H1 (cell line): ENCODE measurements around the gene CDCA3.

Experiments
- CEBPB ChIP-seq: IDR thresholded peaks from 2 replicates; pipeline ENCODE4 v1.6.1; 2012; ENCODE audit warnings: low read depth, low read length
- HDAC6 ChIP-seq: IDR thresholded peaks from one replicate; pipeline ENCODE4 v1.7.1; 2012; ENCODE audit warnings: low read depth, mild to moderate bottlenecking, inconsistent platforms, low read length, moderate library complexity
- POLR2A ChIP-seq, 2 experiments: IDR thresholded peaks; 1 replicate in 1 of 2; 2 replicates in 1 of 2; pipeline ENCODE4 v1.6.1; 2011; ENCODE audit warnings: low read depth in 2 of 2, low read length in 2 of 2, mild to moderate bottlenecking in 2 of 2; ENCODE audit errors: control extremely low read depth in 1 of 2
- RFX5 ChIP-seq: IDR thresholded peaks from 2 replicates; pipeline ENCODE4 v1.6.1; 2011; ENCODE audit warnings: low read depth, low read length, improper control_type of control experiment, borderline replicate concordance
- TAF1 ChIP-seq: IDR thresholded peaks from 2 replicates; pipeline ENCODE4 v1.6.1; 2011; ENCODE audit warnings: mild to moderate bottlenecking, low read depth, low read length
- TF ChIP-seq, protein P1 (sequence below), 3 experiments: IDR thresholded peaks; 1 replicate in 2 of 3; 2 replicates in 1 of 3; pipeline versions ENCODE4 v1.5.1 to v1.6.1; 2011; ENCODE audit warnings: low read length in 3 of 3, mild to moderate bottlenecking in 3 of 3, inconsistent platforms in 2 of 3, low read depth in 1 of 3, moderate library complexity in 1 of 3; ENCODE audit not compliant: insufficient read depth in 1 of 3; ENCODE audit errors: control extremely low read depth in 1 of 3

GRCh38 chr12:6819106-6820030, 31.7 kb downstream of the CDCA3 start:
- TF ChIP-seq CEBPB (no peak), POLR2A (IDR thresholded peaks at IDR 0.05; ENCODE audit: control extremely low read depth in 1 of 2, low read depth in 2 of 2, low read length in 2 of 2) (no peak), HDAC6 (no peak), RFX5 (no peak), TAF1 (no peak)
- TF ChIP-seq, protein P1, sequence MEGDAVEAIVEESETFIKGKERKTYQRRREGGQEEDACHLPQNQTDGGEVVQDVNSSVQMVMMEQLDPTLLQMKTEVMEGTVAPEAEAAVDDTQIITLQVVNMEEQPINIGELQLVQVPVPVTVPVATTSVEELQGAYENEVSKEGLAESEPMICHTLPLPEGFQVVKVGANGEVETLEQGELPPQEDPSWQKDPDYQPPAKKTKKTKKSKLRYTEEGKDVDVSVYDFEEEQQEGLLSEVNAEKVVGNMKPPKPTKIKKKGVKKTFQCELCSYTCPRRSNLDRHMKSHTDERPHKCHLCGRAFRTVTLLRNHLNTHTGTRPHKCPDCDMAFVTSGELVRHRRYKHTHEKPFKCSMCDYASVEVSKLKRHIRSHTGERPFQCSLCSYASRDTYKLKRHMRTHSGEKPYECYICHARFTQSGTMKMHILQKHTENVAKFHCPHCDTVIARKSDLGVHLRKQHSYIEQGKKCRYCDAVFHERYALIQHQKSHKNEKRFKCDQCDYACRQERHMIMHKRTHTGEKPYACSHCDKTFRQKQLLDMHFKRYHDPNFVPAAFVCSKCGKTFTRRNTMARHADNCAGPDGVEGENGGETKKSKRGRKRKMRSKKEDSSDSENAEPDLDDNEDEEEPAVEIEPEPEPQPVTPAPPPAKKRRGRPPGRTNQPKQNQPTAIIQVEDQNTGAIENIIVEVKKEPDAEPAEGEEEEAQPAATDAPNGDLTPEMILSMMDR (IDR thresholded peaks at IDR 0.05; ENCODE audit: control extremely low read depth in 1 of 3, insufficient read depth in 1 of 3, low read depth in 1 of 3, low read length in 3 of 3) = peak in 1 of 3 experiments; percentile 30; a peak in 1 of 4 replicates
